ENCODE results near the gene TRMT10A. TPM values are rescaled to one million over a fixed set of nuclear protein-coding genes. Genes with fewer than 3 reads are reported as not detected.

TRMT10A gene
- 1.2 TPM for total RNA-seq

DNA sequence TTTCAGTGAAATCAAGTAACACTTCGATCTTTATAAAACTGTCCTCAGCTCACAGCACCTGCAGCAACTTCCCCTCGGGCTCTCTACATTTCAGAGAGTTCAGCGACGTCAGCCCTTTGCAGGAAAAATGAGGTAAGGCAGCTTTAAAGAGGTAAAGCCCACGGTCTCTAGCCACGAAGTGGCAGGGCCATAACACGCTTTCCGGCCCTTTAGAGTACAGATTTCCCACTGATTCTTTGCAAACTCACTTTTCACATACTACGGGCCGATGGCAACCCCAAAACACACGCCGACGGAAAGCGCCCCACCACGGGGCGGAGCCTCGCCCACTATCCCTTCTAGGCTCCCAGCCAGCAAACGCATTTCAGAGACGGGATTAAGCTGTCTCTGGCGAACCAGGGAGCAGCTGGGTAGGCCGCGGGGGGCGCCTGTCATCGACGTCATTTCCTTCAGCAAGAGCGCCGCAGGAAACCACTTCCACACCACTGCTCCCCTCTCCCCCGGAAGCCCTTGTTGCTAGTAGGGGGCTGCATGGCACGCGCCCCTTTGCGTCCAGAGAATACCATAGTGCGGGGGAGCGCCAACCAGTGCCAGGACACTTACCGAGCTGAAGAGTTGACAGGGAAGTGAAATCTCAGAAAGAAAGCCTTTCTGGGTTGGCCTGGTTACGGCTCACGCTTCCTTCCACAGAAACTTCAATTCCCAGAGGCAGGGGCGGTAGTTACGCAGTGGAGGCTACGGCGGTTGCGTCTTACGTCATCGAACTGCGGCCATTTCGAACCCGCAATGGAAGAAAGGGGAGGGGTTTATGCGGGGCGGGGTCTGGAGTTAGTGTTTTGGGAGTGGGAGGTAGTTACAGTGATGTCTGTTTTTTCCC lies at the start of gene TRMT10A:
TSS of gene TRMT10A (minus strand) at position 730 of the 877 bp plus-strand sequence. CDS start 4,701 bp downstream, outside the sequence.
- no peaks in the 10 kb centered on the region for H3K36me3 ChIP-seq
- no peaks in the 10 kb centered on the region for H3K9me3 ChIP-seq
- peak in 1 of 2 donors; percentile 97 for DNase-seq (ENCODE audit: extremely low spot score in 2 of 2)
- peak within 1 kb of the TSS; percentile 66 to 75 for H3K4me3 ChIP-seq
- TF ChIP-seq CTCF (IDR thresholded peaks at IDR 0.05): peak in 1 of 3 experiments; percentile 9
- TF ChIP-seq POLR2AphosphoS5 (IDR thresholded peaks at IDR 0.05; ENCODE audit: insufficient read depth in 1 of 2, low read depth in 1 of 2): peak; percentile 90 to 94
- TF ChIP-seq POLR2A (IDR thresholded peaks at IDR 0.05): peak in 1 of 2 donors; percentile 40
- intact Hi-C loops (cut with DNase I): loop anchor here (2.0 kb wide), 2 partner anchors 329 to 385 kb away; no protein-coding TSS in a partner anchor
- no peaks in the 10 kb centered on the region for H3K27me3 ChIP-seq
- H3K27ac ChIP-seq: peak within 1 kb of the TSS; percentile 93
- peaks cover 11% of the 10 kb centered on the region for H3K4me1 ChIP-seq

GRCh38 chr4:99612704-99613103 lies 48.9 kb upstream of the TRMT10A start:
- H3K36me3 ChIP-seq: no peaks in the 10 kb centered on the region
- no peak overlapping the region for H3K4me3 ChIP-seq
- no peaks in the 10 kb centered on the region for H3K27me3 ChIP-seq
- no peaks in the 10 kb centered on the region for H3K4me1 ChIP-seq
- intact Hi-C loops (cut with DNase I): no loop called here
- DNase-seq (ENCODE audit: extremely low spot score in 2 of 2): no peak
- H3K27ac ChIP-seq: no peak overlapping the region
- no peak for TF ChIP-seq CTCF (IDR thresholded peaks at IDR 0.05)
- TF ChIP-seq POLR2AphosphoS5 (IDR thresholded peaks at IDR 0.05; ENCODE audit: insufficient read depth in 1 of 2, low read depth in 1 of 2): no peak
- TF ChIP-seq POLR2A (IDR thresholded peaks at IDR 0.05): no peak
- no peaks in the 10 kb centered on the region for H3K9me3 ChIP-seq

- no peak for DNase-seq (ENCODE audit: extremely low spot score in 2 of 2)
- Histone ChIP-seq H3K27me3 (no peaks in the 10 kb centered on the region), H3K4me3 (no peak overlapping the region), H3K36me3 (no peaks in the 10 kb centered on the region), H3K4me1 (no peaks in the 10 kb centered on the region), H3K9me3 (no peaks in the 10 kb centered on the region), H3K27ac (no peak overlapping the region)
- no peak for TF ChIP-seq POLR2A (IDR thresholded peaks at IDR 0.05)
- intact Hi-C loops (cut with DNase I): no loop called here
These were observed 48.4 kb upstream of the TRMT10A start for GRCh38 chr4:99612281-99612680.

DNA sequence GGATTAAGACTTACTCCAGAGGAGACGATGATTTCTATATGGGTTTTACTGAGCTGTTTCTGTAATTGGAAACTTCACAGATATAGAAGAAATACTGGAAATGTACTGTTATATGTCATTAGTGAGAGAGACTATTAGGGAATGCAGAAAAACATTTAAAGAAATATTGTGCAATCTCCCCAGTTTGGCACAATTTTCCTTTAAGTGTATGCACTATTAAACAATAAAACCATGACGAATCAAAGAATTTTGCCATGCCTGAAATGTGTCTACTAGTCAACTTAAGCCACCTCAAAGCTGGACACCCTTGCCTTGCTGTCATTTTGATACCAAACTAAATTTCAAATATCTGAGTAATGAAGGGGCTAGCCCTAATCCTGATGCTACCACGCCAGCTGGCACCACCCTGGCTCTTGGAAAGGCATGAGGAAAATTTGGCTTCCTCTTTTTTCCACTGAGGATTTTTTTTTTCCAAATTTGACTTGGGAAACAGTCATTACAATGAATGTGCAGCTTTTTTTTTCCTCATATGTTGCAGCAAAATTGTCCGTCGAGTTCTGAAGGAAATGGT lies 46.9 kb upstream of the TRMT10A start:
- TF ChIP-seq POLR2A (IDR thresholded peaks at IDR 0.05) (no peak), POLR2AphosphoS5 (IDR thresholded peaks at IDR 0.05; ENCODE audit: insufficient read depth in 1 of 2, low read depth in 1 of 2) (no peak), CTCF (IDR thresholded peaks at IDR 0.05) (no peak)
- H3K36me3 ChIP-seq: no peaks in the 10 kb centered on the region
- H3K9me3 ChIP-seq: no peaks in the 10 kb centered on the region
- no peak overlapping the region for H3K4me3 ChIP-seq
- H3K27ac ChIP-seq: no peak overlapping the region
- no peaks in the 10 kb centered on the region for H3K27me3 ChIP-seq
- intact Hi-C loops (cut with DNase I): no loop called here
- DNase-seq (ENCODE audit: extremely low spot score in 2 of 2): no peak
- H3K4me1 ChIP-seq: no peaks in the 10 kb centered on the region

DNA sequence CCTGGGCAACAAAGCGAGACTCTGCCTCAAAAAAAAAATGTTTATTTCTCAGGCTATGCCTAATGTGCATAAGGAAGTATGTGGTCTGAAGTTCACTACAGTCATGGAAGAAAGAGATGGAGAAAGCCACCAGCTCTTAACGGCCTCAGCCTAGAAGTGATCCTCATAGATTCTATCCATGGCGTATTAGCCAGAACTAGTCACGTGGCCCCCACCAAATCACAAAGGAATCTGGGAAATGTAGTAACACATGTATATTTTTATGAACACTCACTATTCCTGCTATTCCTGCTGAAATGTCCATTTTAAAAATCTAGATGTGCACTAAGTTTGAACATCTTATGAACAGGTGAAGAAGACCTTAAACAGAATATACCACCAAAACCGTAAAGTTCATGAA lies 44.6 kb upstream of the TRMT10A start:
- no peak for DNase-seq (ENCODE audit: extremely low spot score in 2 of 2)
- intact Hi-C loops (cut with DNase I): no loop called here
- TF ChIP-seq POLR2AphosphoS5 (IDR thresholded peaks at IDR 0.05; ENCODE audit: insufficient read depth in 1 of 2, low read depth in 1 of 2): no peak
- TF ChIP-seq POLR2A (IDR thresholded peaks at IDR 0.05): no peak
- TF ChIP-seq CTCF (IDR thresholded peaks at IDR 0.05): no peak

More for the DNA sequence above, 44.6 kb upstream of the TRMT10A start:
- no peak overlapping the region for H3K4me3 ChIP-seq
- H3K36me3 ChIP-seq: no peaks in the 10 kb centered on the region
- no peaks in the 10 kb centered on the region for H3K27me3 ChIP-seq
- H3K27ac ChIP-seq: no peak overlapping the region
- no peaks in the 10 kb centered on the region for H3K9me3 ChIP-seq
- H3K4me1 ChIP-seq: no peaks in the 10 kb centered on the region

Measured in vagina (tissue), 2 donors.